GM03348 (cell line): ENCODE results near the gene NLRP6.
"Not testable (repeated sequence)": the region's sequence is repeated elsewhere in the genome, so short reads cannot be mapped to it uniquely, and the experiment has no call there.

Experiments
- DNase-seq: peaks from one replicate; pipeline ENCODE4 v3.0.0; 2012; ENCODE audit warnings: low spot score

The NLRP6 gene

DNA sequence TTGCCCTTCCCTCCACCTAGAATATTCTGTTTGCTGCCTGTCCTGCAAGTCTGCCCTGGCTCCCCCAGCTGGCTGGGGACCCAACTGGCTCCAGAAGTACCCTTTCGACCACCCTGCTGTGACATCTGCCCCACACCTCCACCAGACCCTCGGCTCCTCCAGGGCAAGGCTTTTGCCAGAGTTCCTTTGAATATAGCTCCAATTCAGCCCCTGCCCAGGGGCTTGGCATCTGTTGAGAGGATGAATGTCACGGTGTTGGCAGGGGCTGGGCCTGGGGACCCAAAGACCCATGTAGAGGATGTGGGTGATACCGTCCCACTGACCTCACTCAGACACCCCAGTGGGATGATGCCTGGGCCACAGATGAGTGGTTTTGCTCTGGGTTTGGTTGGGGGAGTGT lies 4.0 kb downstream of the NLRP6 start:
- DNase-seq, result no peak

DNA sequence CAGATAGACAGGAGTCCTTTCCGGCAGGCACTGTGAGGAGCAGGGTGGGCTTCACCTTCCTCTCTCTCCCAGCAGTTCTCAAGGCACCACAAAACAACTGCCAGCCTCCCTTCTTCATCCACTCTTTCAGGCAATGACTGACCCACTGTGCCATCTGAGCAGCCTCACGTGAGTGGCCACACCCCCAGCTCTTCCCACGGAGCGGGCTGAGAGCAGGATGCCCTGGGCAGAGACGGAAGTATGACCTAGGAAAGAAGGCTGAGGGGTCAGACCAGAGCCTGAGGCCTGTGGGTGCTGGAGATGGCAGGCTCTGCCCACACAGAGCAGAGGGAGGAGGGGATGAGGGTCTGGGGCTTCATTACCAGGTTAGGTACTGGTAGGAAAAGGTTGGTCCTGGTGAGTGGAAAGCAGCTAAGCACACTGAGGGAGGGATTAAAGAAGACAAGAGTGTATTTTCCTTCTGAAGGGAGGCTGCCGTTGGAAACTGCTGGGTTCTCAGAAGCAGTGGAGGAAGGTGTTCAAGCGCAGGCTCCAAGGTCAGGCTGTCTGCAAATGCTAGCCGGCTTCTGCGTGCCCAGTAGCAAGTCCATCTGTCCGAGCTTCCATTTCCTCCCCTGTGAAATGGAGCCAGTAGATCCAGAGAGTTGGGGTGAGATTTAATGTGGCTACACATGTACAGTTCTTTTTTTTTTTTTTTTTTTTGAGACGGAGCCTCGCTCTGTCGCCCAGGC lies 4.6 kb downstream of the NLRP6 start:
- DNase-seq, result no peak

DNA sequence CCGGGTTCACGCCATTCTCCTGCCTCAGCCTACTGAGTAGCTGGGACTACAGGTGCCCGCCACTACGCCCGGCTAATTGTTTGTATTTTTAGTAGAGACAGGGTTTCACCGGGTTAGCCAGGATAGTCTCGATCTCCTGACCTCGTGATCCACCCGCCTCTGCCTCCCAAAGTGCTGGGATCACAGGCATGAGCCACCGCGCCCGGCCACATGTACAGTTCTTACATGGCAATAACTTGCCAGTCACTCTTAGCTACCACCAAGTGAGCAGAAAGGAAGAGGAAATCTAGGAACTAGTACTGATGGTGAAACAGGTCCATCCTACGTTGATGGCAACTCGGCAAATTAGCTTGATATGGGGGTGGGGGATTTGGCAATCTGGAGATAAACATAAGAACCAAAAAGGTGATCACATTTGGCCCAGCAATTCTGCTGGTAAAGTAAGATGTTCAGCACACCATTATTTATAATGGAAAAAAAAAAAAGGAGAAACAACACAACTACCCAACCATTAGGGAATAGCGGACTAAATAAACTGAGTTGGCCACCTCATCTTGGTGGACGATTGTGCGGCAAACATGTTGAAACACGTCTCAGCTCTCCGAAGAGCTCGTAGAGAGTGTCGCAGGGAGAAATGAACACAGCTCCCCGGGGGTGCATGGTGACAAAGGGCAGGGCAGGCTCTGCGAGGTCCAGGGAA lies 5.3 kb downstream of the NLRP6 start:
- DNase-seq, result no peak

DNA sequence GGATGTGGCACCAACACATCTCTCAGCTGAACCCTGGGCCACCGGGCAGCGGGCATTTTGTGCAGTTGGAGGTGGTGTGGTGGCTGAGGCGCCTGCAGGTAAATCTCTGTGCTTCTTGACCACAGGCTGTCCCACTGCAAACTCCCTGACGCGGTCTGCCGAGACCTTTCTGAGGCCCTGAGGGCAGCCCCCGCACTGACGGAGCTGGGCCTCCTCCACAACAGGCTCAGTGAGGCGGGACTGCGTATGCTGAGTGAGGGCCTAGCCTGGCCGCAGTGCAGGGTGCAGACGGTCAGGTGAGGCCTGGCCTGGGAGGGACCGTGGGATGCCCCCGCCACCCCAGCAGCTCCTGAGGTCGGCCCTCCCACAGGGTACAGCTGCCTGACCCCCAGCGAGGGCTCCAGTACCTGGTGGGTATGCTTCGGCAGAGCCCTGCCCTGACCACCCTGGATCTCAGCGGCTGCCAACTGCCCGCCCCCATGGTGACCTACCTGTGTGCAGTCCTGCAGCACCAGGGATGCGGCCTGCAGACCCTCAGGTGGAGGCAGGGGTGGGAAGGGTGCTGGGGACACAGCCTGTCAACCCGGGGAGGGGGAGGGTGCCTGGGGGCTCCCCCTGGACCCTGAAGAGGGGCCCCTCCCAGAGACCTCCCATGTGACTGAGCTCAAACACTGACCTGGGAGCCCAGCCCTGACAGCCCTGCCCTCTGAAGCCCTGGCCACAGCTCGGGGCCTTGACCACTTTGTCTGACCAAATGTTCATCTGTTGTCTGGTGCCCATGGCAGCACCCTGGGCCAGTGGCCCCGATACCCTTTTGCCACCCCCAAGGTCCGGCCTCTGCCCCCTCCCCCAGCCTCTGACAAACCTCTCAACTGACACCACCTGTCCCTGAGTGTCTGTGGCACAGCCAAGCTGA lies 6.2 kb downstream of the NLRP6 start:
- DNase-seq, result no peak

DNA sequence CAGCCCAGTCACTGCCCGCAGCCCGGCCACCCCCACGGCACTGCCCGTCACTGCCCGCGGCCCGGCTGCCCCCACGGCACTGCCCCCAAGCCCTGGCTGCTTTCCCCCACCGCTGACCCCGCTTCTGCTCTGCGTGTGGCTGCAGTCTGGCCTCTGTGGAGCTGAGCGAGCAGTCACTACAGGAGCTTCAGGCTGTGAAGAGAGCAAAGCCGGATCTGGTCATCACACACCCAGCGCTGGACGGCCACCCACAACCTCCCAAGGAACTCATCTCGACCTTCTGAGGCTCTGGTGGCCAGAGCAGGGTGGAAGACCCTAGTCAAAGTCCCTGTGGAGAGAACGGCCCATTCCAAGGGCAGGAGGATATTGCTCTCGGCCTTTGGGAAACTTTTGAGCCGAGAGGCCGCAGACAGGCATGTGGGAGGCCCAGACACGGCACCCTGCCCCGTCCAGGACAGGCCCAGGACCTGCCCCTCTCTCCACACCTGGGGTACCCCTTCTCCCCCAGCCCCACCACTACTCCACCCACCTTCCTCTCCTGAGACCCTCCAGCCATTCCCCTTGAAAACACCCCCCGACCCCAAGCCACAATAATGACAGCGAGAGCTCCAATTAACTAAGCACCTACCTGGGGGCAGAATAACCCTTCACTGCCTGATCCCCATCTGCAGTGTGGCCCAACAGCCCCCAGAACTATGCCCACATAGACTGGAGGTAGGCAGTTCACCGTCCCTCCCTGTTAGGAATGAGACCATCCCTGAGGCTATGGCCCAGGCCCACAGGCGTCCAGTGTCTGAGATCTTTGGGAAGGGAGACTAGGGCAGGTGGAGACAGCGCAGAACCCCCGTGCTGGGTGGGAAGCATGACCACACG lies 7.0 kb downstream of the NLRP6 start:
- DNase-seq, result no peak

DNA sequence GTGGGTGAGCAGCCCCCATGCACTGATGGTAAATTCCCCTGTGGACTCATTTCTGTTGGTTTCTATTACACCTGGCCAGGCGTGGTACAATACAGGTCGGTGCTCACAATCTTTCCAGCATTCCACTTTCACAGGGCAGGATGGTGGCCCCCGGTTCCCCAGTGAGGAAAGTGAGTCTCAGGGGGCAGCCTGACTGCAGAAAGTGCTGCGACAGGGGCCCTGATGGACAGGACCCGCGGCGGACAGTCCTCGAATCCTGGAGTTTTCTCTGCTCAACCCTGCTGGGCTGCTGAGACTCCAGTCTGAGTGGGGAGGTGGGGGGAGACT lies 7.7 kb downstream of the NLRP6 start:
- no peak for DNase-seq

DNA sequence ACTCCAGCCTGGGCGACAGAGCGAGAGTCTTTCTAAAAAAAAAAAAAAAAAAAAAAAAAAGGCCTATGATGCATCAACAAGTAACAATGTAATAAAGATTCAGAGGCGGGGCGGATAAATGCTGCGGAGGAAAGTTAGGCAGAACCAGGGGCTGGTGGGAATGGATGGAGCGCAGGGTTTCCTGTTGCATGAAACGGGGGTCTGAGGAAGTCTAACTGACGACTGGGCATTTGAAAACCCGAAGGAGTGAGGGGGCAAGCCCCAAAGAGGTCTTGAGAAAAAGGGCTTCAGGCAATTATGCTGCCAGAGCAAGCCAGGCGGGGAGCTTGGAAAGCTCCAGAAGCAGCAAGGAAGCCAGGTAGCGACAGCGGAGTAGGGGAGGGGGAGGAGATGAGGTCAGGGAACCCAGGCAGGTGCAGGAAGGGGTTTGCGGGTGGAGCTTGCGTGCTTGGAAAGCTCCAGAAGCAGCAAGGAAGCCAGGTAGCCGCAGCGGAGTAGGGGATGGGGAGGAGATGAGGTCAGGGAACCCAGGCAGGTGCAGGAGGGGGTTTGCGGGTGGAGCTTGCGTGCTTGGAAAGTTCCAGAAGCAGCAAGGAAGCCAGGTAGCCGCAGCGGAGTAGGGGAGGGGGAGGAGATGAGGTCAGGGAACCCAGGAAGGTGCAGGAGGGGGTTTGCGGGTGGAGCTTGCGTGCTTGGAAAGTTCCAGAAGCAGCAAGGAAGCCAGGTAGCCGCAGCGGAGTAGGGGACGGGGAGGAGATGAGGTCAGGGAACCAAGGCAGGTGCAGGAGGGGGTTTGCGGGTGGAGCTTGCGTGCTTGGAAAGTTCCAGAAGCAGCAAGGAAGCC lies 9.0 kb downstream of the NLRP6 start:
- not testable (repeated sequence) for DNase-seq

DNA sequence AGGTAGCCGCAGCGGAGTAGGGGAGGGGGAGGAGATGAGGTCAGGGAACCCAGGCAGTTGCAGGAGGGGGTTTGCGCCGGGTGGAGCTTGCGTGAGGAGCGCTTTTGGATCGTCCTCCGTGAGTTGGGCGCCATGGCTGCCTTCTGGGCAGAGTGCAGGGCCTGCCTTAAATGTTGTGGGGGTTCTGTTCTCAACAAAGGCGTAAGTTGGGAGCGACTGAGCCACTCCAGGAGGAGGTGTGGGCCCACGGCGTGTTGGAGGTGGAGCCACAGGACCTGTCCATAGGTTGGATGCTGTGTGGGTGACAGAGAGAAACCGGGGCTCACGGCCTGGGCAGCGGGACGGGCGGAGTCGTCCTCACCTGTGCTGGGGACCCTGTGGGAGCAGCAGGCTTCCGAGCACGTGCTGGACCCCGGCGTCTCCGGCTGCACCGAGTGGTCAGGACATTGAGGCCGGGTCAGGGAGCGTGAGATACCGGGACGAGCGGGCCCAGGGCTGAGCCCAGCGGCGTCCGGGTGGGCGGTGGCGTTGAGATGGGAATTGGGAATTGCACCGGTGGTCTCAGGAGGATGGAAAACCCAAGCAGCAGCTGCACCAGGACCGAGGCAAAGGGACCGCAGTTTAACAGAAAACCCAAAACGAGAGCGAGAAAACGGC lies 9.7 kb downstream of the NLRP6 start:
- no peak for DNase-seq

DNA sequence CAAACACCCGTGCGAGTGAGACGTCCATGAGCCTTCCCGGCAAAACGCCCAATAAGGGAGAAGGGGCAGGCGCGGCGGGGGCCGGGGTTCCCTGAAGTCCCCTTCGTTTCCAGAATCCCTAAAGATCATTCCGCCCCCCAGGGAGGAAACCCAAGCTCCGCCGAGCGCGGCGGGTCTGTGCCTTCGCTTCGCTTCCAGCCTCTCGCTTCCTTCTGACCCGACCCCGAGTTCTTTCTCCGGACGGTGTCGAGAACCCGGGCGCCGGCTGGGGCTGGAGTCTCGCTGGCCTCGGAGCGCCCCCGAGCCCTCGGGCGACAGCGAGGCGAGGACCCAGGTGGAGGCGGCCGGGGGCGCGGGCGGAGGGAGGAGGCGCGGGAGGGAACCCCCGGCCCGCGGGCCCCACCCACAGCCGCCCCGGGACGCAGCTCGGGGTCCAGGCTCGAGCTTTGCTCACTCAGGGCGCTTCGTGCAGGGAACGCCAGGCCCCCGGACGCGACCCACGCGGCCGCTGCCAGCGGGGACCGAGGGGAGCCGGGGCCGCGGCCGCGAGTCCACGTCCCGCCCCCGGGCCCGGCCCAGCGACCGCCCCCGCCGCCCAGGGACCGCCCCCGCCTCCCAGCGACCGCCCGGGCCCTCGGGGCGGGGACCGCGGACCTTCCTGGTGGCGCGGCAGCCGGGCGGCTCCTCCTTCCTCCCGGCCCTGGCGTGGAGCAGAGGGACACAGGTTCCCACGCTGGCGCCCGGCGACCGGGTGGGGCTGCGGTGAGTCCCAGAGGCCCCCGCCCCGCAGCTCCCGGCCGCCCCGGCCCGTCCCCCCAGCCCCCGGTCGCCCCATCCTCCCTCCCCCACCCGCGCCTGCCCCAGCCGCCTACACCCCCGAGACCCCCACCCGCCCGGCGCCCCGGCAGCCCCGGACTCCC lies 10.5 kb downstream of the NLRP6 start, which contains the start of gene PGGHG:
PGGHG (plus strand) TSS at position 649 of the 920 bp plus-strand sequence. CDS start 691 bp downstream, outside the sequence.
- DNase-seq, result peak; percentile 97

DNA sequence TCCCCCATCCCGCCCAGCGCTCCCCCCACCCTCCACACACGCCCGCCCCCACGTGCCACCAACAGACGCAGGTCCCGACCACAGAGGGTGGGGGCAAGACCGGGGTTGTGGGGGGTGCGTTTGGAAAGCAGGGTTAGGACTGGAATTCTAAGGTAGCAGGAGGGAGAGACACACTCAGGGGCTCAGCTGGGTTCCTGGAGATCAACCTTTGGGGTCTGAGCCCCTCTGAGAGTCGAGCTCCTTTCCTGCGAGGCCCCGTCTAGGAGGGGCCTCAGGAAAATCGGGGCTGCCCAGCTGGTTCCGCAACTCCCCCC lies 11.1 kb downstream of the NLRP6 start:
- no peak for DNase-seq

DNA sequence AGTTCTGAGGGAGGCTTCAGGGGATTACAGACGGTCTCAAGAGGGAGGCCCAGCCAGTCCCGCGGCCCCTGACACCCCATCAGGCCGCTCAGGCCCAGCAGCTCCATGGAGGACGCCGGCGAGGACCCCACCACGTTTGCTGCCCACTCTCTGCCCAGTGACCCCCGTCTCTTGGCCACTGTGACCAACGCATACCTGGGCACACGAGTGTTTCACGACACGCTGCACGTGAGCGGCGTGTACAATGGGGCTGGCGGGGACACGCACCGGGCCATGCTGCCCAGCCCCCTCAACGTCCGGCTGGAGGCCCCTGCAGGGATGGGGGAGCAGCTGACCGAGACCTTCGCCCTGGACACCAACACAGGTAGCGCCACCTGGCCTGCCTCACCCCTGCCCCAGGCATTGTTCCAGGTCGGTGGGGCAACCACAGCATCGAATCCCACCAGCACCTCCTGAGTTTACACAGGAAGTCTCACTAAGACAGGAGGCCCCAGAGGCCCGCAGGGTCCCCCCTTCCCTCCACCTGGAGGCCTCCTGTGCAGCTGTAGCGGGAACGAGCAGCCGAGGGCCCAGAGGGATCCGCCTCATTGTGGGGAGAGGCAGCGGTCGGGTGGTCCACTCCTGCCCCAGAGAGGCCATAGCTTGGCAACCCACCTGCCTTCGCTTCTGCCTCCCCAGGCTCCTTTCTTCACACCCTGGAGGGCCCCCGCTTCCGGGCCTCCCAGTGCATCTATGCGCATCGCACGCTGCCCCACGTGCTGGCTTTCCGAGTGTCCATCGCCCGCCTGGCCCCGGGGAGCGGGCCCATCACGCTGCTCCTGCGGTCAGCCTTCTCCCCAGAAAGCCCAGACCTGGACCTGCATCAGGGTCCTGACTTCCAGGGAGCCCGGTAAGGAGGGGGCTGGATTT lies 11.8 kb downstream of the NLRP6 start:
- no peak for DNase-seq

DNA sequence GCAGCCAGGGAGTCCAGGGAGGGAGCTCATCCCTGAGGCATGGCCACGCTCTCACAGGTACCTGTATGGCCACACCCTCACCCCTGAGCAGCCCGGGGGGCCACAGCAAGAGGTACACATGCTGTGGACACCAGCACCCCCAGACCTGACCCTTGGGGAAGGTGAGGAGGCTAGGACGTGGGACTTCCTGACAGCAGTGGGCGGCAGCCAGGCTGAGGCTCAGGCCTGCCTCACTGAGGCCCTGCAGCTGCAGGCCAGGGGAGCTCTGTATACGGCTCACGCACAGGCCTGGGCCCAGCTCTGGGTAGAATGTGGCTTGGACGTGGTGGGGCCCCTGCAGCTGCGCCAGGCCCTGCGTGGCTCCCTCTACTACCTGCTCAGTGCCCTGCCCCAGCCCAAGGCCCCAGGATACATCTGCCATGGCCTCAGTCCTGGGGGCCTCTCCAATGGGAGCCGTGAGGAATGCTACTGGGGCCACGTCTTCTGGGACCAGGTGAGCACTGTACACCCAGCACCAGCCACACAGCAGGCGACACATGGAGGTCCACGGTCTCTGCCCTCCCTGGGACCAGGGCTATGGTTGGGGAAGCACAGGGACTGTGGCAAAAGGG lies 12.5 kb downstream of the NLRP6 start:
- DNase-seq, result no peak

DNA sequence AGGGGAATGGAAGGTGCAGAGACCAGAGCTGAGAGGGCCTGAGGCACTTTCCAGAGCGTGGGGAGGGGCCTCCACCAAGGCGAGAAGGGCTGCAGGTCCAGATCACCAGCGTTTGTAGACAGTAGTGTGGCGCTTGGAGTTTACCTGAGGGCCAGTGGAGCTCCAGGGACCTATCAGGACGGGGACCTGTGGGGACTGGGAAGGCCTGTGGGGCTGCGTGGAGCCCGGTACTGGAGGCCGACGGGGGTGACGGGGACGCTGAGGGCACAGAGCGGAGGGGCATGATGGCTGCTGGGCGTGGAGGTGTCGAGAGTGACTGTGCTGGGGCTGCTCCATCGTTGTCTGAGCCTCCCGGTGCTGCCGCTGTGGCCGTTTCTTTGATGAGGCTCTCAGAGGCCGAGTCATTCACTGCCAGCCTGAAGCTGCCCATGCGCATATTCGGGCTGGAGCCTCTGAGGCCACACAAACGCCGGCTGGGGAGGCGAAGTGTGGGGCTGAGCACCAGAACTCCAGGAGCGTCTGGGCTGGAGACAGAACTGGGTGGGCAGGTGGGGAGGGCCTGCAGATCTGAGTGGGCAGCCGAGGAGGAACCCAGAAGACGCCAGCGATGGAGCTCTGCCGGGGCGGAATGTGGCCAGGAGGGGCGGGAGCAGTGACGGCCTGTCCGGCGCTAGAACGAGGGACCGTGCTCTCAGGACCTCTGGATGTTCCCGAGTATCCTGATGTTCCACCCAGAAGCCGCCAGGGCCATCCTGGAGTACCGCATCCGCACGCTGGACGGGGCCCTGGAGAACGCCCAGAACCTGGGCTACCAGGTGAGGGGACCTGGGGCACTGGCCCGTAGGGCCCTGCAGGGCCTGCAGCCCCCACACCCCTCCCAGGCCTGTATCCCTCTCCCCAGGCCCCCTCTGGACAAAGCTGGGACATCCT lies 13.3 kb downstream of the NLRP6 start:
- DNase-seq, result no peak

DNA sequence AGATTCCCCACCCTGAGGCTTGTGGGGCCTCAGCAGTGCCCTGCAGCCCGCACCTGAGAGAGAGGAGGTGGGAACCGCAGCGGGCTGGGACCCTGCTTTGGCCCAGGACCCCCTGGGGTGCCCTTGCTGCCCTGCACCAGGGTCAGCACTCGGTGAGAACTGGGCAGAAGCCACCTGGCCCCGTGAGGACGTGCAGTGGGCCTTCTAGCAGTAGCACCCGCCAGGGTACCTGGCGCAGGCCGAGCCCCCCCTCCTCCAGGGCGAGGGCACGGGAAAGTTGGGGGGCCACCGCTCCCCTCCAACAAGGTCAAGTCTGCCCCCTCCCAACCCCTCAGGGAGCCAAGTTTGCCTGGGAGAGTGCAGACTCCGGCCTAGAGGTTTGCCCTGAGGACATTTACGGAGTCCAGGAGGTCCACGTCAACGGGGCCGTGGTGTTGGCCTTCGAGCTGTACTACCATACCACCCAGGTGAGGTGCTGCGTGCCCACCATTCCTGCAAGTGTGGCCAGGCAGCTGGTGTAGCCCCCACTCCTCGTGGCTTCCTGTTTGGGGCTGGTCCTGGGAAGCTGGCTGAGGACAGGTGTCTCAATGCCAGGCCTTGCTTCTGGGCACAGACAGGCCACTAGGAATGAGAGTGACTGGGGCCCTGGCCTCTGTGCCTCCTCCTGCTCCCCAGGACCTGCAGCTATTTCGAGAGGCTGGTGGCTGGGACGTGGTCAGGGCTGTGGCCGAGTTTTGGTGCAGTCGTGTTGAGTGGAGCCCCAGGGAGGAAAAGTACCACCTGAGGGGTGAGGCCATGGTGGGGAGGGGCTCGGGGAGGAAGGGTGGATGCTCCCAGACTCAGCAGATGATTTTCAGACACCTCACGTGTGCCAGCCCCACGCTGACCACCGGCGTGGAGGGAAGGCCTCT lies 14.3 kb downstream of the NLRP6 start:
- DNase-seq, result no peak

DNA sequence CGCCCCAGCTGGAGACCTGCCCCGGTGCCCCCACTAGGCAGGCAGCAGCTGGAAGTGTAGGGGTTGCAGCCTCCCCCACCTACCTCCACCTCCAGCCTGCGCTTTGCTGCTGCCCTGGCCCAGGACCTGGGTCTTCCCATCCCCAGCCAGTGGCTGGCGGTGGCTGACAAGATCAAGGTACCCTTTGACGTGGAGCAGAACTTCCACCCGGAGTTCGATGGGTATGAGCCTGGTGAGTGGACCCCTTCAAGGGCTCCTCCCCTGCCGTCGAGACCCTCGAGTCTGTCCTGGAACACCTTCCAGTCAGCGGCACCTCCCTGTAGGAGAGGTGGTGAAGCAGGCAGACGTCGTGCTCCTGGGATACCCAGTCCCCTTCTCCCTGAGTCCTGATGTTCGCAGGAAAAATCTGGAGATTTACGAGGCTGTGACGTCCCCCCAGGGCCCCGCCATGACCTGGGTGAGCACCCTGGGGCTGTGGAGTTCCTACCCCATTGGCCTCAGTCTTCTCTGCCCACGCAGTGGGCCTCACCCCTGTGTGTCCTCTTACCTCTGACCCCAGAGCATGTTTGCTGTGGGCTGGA lies 15.2 kb downstream of the NLRP6 start:
- DNase-seq, result no peak
